Measurements from ENCODE around the gene ANKRD29. TPM values are rescaled to one million over a fixed set of nuclear protein-coding genes. Genes with fewer than 3 reads are reported as not detected.

ANKRD29 gene
- total and polyA plus RNA-seq, 12 donors: 2.1 to 11.5 (median 6.0) TPM

DNA sequence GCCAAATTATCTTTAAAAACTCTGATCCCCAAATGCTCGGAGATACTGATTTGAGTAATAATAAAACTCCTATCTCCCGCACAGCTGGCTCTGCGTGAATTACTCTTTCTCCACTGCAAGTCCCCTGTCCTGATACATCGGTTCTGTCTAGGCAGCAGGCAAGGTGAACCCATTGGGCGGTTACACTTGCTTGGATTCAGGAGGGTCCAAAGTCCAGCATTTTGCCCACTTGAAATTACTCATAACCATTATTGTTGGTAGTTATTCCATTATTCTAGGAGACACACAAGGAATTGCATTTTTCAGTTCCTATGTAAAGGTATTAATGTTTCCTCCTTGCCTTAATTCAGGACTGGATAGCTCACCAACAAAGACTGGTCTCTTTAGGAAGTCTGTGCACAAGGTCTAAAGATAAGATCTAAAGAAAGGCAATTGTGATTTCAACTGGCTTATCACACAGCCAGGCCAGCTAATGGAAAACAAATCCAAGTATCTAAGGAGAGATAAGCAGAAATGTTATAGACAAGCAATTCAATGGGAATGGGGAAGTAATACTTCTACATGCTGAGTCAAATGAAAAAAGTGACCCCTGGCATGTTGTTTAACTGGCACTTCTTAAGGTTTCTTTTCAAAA is 53.2 kb downstream of the ANKRD29 start:
- intact Hi-C loops (cut with DNase I): no loop called here
- Histone ChIP-seq H3K27ac (no peak overlapping the region), H3K36me3 (peaks cover 0 to 18% (median 0%) of the 10 kb centered on the region in 9 donors), H3K27me3 (no peaks in the 10 kb centered on the region), H3K4me1 (peaks cover 0 to 8% (median 0%) of the 10 kb centered on the region in 9 donors), H3K9me3 (no peaks in the 10 kb centered on the region), H3K4me3 (no peak overlapping the region)
- no peak for ATAC-seq
- WGBS, 2 donors: 95 to 96% methylated on average over 5 of the region's 5 CpGs
- TF ChIP-seq, protein P1, sequence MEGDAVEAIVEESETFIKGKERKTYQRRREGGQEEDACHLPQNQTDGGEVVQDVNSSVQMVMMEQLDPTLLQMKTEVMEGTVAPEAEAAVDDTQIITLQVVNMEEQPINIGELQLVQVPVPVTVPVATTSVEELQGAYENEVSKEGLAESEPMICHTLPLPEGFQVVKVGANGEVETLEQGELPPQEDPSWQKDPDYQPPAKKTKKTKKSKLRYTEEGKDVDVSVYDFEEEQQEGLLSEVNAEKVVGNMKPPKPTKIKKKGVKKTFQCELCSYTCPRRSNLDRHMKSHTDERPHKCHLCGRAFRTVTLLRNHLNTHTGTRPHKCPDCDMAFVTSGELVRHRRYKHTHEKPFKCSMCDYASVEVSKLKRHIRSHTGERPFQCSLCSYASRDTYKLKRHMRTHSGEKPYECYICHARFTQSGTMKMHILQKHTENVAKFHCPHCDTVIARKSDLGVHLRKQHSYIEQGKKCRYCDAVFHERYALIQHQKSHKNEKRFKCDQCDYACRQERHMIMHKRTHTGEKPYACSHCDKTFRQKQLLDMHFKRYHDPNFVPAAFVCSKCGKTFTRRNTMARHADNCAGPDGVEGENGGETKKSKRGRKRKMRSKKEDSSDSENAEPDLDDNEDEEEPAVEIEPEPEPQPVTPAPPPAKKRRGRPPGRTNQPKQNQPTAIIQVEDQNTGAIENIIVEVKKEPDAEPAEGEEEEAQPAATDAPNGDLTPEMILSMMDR (IDR thresholded peaks at IDR 0.05): no peak
- DNase-seq: no peak

DNA sequence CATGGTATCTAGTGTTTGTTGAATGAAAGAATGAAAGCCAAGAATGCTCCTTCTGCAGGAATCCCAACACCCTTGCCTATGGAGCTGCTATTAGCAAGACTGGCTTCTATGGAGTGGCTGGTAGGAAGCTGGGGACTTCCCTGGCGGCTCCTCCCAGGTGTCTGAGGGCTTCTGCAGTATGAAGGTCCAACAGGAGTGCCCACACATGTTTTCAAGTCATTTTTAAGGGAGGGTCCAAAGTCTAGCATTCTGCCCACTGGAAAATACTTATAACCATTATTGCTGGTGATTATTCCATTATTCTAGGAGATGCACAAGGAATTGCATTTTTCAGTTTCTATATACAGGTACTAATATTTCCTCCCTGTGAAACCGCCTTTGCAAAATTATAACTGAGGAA is 54.5 kb downstream of the ANKRD29 start:
- H3K9me3 ChIP-seq: no peaks in the 10 kb centered on the region
- ATAC-seq (no peak), DNase-seq (no peak)
- peaks cover 0 to 18% (median 0%) of the 10 kb centered on the region in 9 donors for H3K36me3 ChIP-seq
- H3K27me3 ChIP-seq: no peaks in the 10 kb centered on the region
- H3K27ac ChIP-seq: no peak overlapping the region
- TF ChIP-seq, protein P1 (IDR thresholded peaks at IDR 0.05): no peak
- 90 to 96% methylated on average over 2 of the region's 2 CpGs for WGBS, 2 donors
- intact Hi-C loops (cut with DNase I): no loop called here
- peaks cover 0 to 8% (median 0%) of the 10 kb centered on the region in 9 donors for H3K4me1 ChIP-seq
- H3K4me3 ChIP-seq: no peak overlapping the region

DNA sequence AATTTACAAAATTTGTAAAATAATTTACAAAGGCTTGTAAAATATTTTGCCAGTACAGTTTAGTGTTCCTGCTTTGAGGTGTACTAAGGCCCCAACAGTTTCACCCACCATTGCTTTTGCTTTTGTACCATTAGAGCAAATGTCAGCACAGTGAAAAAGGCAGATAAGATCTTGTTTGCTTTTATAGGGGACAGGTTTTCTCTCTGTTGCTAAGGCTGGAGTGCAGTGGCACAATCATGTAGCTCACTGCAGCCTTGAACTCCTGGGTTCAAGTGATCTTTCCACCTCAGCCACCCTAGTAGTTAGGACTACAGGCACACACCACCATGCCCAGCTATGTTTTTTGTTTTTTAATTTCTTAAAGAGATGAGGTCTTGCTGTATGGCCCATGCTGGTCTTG is 56.8 kb downstream of the ANKRD29 start:
- peaks cover 0 to 8% (median 0%) of the 10 kb centered on the region in 9 donors for H3K4me1 ChIP-seq
- ATAC-seq: no peak
- H3K4me3 ChIP-seq: no peak overlapping the region
- H3K27ac ChIP-seq: no peak overlapping the region
- no peaks in the 10 kb centered on the region for H3K27me3 ChIP-seq
- intact Hi-C loops (cut with DNase I): no loop called here
- H3K36me3 ChIP-seq: peaks cover 0 to 4% (median 0%) of the 10 kb centered on the region in 9 donors
- DNase-seq: no peak
- TF ChIP-seq, protein P1 (IDR thresholded peaks at IDR 0.05): no peak
- H3K9me3 ChIP-seq: no peaks in the 10 kb centered on the region

DNA sequence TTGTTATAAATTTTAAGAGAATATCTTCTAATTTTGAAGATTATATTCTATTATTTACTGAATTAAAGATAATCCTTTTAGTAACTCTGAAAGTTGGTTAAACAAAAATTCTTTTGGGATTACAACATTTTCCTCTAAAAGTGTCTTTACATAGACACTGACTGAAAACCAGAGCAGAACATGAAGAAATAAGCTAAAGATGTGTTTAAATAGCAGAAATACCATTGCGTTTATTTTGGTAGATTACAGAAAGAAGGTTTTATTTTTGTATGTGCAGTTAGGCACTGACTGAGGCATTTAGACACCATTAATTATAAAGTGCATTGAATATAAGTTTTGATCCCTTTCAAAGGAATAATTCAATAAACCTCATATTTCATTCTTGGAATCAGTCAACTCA is 62.9 kb downstream of the ANKRD29 start:
- no peaks in the 10 kb centered on the region for H3K9me3 ChIP-seq
- intact Hi-C loops (cut with DNase I): no loop called here
- no peak for ATAC-seq
- no peak for DNase-seq
- no peaks in the 10 kb centered on the region for H3K36me3 ChIP-seq
- H3K27ac ChIP-seq: no peak overlapping the region
- peaks cover 0 to 1% (median 0%) of the 10 kb centered on the region in 7 donors for H3K27me3 ChIP-seq
- H3K4me3 ChIP-seq: no peak overlapping the region
- peaks cover 0 to 3% (median 0%) of the 10 kb centered on the region in 9 donors for H3K4me1 ChIP-seq
- TF ChIP-seq, protein P1 (IDR thresholded peaks at IDR 0.05): no peak
- WGBS, 2 donors: 70 to 82% methylated on average over 1 of the region's 1 CpG

Measured in heart right ventricle (tissue), 16 donors.